HEK293T (cell line): Measurements from ENCODE around the gene ZSWIM7.
A peak's percentile ranks its signal among the peaks of the same experiment; 100 is the strongest.
"Not testable (repeated sequence)": the region's sequence is repeated elsewhere in the genome, so short reads cannot be mapped to it uniquely, and the experiment has no call there.

Experiments used
- CTCF ChIA-PET: fragments of 350-600 bp; formaldehyde crosslinking; extraction: SDS; loops from one replicate; lab custom pipeline; 2021; ENCODE audit warnings: antibody characterized with exemption, inconsistent platforms; lab: Yijun Ruan, JAX
- POLR2A ChIA-PET: fragments of 350-600 bp; formaldehyde crosslinking; extraction: SDS; loops from one replicate; lab custom pipeline; 2020; ENCODE audit warnings: antibody characterized with exemption, inconsistent platforms; lab: Yijun Ruan, JAX
- DNase-seq: peaks from one replicate; pipeline ENCODE4 v3.0.0; 2012; ENCODE audit warnings: mixed read lengths; ENCODE audit errors: extremely low spot score
- ARNT ChIP-seq: fragments of 450-650 bp; IDR thresholded peaks from 2 replicates; pipeline ENCODE4 v1.6.1; 2017; ENCODE audit warnings: mild to moderate bottlenecking
- BHLHE40 ChIP-seq: fragments of 450-650 bp; IDR thresholded peaks from 2 replicates; pipeline ENCODE4 v1.6.1; 2016; ENCODE audit warnings: mild to moderate bottlenecking, moderate library complexity, borderline replicate concordance
- CTBP1 ChIP-seq: fragments of 450-650 bp; IDR thresholded peaks from 2 replicates; pipeline ENCODE4 v1.6.1; 2016; ENCODE audit warnings: borderline replicate concordance
- ELF4 ChIP-seq: fragments of 450-650 bp; IDR thresholded peaks from 2 replicates; pipeline ENCODE4 v1.6.1; 2017; ENCODE audit warnings: antibody characterized with exemption
- FOXA1 ChIP-seq: fragments of 450-650 bp; IDR thresholded peaks from 2 replicates; pipeline ENCODE4 v1.6.1; 2016; ENCODE audit warnings: mild to moderate bottlenecking
- FOXK2 ChIP-seq: fragments of 450-650 bp; IDR thresholded peaks from 2 replicates; pipeline ENCODE4 v1.6.1; 2016; ENCODE audit warnings: mild to moderate bottlenecking
- FOXM1 ChIP-seq: fragments of 450-650 bp; IDR thresholded peaks from 2 replicates; pipeline ENCODE4 v1.6.1; 2017; ENCODE audit warnings: mild to moderate bottlenecking, borderline replicate concordance
- HDGF ChIP-seq: fragments of 450-650 bp; IDR thresholded peaks from 2 replicates; pipeline ENCODE4 v1.6.1; 2017; ENCODE audit warnings: antibody characterized with exemption, borderline replicate concordance
- L3MBTL2 ChIP-seq: fragments of 450-650 bp; conservative IDR thresholded peaks from 2 replicates; pipeline ENCODE4 v1.6.1; 2016; ENCODE audit warnings: mild to moderate bottlenecking
- LEF1 ChIP-seq: fragments of 450-650 bp; IDR thresholded peaks from 2 replicates; pipeline ENCODE4 v1.6.1; 2017; ENCODE audit warnings: mild to moderate bottlenecking, borderline replicate concordance
- NFRKB ChIP-seq: fragments of 450-650 bp; IDR thresholded peaks from 2 replicates; pipeline ENCODE4 v1.6.1; 2016; ENCODE audit warnings: mild to moderate bottlenecking, moderate library complexity
- PKNOX1 ChIP-seq: fragments of 450-650 bp; IDR thresholded peaks from 2 replicates; pipeline ENCODE4 v1.6.1; 2016
- SP1 ChIP-seq: fragments of 450-650 bp; IDR thresholded peaks from 2 replicates; pipeline ENCODE4 v1.6.1; 2017
- SUZ12 ChIP-seq: fragments of 450-650 bp; IDR thresholded peaks from 2 replicates; pipeline ENCODE4 v1.6.1; 2016; ENCODE audit warnings: mild to moderate bottlenecking
- TARDBP ChIP-seq: fragments of 450-650 bp; IDR thresholded peaks from 2 replicates; pipeline ENCODE4 v1.6.1; 2016
- ZNF384 ChIP-seq: fragments of 450-650 bp; IDR thresholded peaks from 2 replicates; pipeline ENCODE4 v1.6.1; 2016

ZSWIM7 gene

DNA sequence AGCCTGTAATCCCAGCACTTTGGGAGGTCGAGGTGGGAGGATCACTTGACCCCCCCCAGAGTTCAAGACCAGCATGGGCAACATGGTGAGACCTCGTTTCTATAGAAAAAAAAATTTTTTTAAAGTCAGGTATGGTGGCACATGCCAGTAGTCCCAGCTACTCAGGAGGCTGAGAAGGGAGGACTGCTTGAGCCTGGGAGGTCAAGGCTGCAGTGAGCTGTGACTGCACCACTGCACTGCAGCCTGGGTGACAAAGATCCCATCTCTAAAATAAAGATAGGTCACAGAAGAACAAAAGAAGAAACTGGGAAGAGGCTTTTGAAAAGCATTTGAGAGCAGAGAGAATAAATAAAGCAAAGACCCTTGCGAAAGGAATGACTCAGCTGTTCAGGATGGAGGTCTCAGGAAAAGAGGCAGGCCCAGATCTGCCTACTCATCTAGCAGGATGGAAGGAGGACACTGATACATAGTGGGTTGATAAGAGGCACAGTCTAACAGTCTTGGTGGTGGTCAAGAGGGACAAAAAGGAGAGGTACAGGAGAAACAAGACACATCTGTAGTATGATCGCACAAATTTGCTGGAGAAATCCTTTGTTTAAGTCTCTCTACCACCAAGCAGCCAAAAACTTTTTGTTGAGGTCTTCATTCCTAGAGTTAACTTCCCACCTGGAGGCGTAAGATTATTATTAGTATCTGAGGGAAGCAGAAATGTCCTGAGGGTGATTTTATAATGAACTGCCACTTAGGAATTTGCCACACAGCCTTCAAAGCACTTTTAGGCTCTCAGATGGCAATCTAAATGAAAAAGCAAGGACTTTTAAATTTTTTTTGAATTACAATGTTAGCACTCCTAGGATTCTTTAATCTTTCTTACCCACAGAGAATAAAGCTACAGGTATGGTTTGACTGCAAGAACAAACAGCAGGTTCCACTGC is 17.6 kb downstream of the ZSWIM7 start:
- CTCF ChIA-PET: interaction anchor here (0.8 kb wide), 1 partner anchor 12 kb away, joined by 4 read pairs; no protein-coding TSS in a partner anchor
- POLR2A ChIA-PET: no interaction called here
- no peak for DNase-seq
- no peak for TF ChIP-seq L3MBTL2
- no peak for TF ChIP-seq SUZ12
- no peak for TF ChIP-seq SP1
- no peak for TF ChIP-seq FOXK2
- no peak for TF ChIP-seq FOXM1
- no peak for TF ChIP-seq ZNF384
- no peak for TF ChIP-seq FOXA1
- TF ChIP-seq BHLHE40: no peak
- TF ChIP-seq ARNT: no peak
- no peak for TF ChIP-seq LEF1
- no peak for TF ChIP-seq ELF4
- TF ChIP-seq TARDBP: no peak
- TF ChIP-seq HDGF: no peak
- TF ChIP-seq CTBP1: no peak
- no peak for TF ChIP-seq NFRKB
- TF ChIP-seq PKNOX1: no peak

- ChIA-PET POLR2A (no interaction called here), CTCF (no interaction called here)
- no peak for DNase-seq
- TF ChIP-seq PKNOX1 (no peak), CTBP1 (no peak), SP1 (no peak), LEF1 (no peak), TARDBP (no peak), ARNT (no peak), FOXM1 (no peak), L3MBTL2 (no peak), SUZ12 (no peak), FOXA1 (no peak), NFRKB (no peak), BHLHE40 (no peak), ZNF384 (no peak), ELF4 (no peak), FOXK2 (no peak), HDGF (no peak)
These were observed 18.3 kb downstream of the ZSWIM7 start for GRCh38 chr17:15981208-15981607.

DNA sequence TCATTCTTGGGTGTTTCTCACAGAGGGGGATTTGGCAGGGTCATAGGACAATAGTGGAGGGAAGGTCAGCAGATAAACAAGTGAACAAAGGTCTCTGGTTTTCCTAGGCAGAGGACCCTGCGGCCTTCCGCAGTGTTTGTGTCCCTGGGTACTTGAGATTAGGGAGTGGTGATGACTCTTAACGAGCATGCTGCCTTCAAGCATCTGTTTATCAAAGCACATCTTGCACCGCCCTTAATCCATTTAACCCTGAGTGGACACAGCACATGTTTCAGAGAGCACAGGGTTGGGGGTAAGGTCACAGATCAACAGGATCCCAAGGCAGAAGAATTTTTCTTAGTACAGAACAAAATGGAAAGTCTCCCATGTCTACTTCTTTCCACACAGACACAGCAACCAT is 20.5 kb downstream of the ZSWIM7 start:
- CTCF ChIA-PET: interaction anchor here (0.7 kb wide), 1 partner anchor 88 kb away, joined by 3 read pairs; no protein-coding TSS in a partner anchor
- POLR2A ChIA-PET, DNase-seq: not testable (repeated sequence)

DNA sequence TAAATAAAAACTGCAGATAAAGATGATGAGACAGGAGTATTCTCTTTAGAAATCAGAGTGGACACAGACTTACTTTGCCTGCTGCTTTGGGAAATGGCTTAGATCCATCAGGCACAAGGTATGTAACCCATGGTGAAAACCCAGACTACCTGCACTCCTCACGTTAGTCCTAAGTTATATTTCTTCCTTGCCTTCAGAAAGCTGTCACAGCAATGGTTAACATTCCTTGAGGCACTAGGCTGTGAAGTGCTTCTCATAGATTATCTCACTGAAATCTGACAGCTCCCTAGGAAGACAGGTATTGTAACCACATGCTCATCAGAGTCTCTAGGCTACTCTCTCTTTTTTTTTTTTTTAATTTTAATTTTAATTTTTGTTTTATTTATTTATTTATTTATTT is 20.9 kb downstream of the ZSWIM7 start:
- no peak for TF ChIP-seq BHLHE40
- no peak for TF ChIP-seq TARDBP
- TF ChIP-seq HDGF: no peak
- no peak for TF ChIP-seq SP1
- no peak for TF ChIP-seq FOXK2
- no peak for TF ChIP-seq CTBP1
- TF ChIP-seq ZNF384: no peak
- TF ChIP-seq NFRKB: no peak
- no peak for TF ChIP-seq LEF1
- no peak for TF ChIP-seq PKNOX1
- no peak for TF ChIP-seq ELF4
- TF ChIP-seq SUZ12: no peak
- TF ChIP-seq FOXM1: no peak
- TF ChIP-seq ARNT: no peak
- TF ChIP-seq L3MBTL2: no peak
- no peak for TF ChIP-seq FOXA1
- POLR2A ChIA-PET: no interaction called here
- DNase-seq: no peak
- CTCF ChIA-PET: no interaction called here

GRCh38 chr17:15977894-15978293 is 21.6 kb downstream of the ZSWIM7 start:
- ChIA-PET CTCF (interaction anchor here (0.6 kb wide), 1 partner anchor 28 kb away, joined by 3 read pairs; no protein-coding TSS in a partner anchor), POLR2A (no interaction called here)
- TF ChIP-seq L3MBTL2 (no peak), FOXA1 (no peak), FOXM1 (no peak)
- no peak for DNase-seq

- TF ChIP-seq PKNOX1 (peak; percentile 24; the same call in 1 of the 2 replicates), NFRKB (no peak), HDGF (no peak), ARNT (no peak), TARDBP (no peak), ELF4 (no peak), SUZ12 (no peak), BHLHE40 (no peak)
- ChIA-PET POLR2A (interaction anchor here (0.6 to 2.9 kb wide), 4 partner anchors 8 to 1772 kb away, joined by 3 to 11 read pairs (median 4); partner anchors contain the start of genes TTC19 and ZSWIM7), CTCF (interaction anchor here (1.5 kb wide), 1 partner anchor 29 kb away, joined by 6 read pairs; the partner anchor contains the start of gene ADORA2B)
- DNase-seq: no peak
These were observed 25.7 kb downstream of the ZSWIM7 start for GRCh38 chr17:15973834-15974233.
